ENCODE results near the gene B3GNT5.

The B3GNT5 gene

DNA sequence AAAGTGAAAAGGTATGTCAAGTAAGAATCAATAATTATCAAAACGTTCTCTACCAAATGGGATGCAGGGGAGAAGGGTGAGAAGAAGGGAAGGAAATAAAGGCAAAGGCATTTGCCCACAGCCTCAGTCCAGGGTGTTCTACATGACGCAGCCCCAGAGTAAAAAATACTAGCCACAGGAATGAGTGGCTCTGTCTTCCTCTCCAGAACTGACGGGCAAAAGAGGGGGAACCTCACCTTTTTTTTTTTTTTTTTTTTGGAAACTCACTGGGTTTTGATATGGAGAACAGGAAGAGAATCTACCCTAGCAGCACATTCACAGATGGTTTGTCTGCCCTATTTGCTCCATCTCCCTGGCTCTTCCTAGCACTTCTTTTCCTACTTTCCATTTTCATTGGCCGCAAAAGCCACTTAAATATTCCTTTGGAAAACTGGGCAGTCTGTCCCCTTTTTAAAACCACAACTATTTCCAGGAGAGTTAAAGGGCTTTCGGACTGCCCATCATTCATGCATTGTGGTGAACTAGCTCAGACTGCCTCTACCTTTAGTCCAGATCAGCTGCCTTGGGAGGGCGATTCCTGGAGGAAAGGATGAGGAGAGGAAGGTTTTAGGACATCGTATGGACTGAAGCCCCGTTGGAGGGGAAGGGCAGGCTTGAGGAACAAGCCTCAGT is 28.2 kb downstream of the B3GNT5 start:
- DNase-seq = no peak
- intact Hi-C loops (cut with DNase I) = no loop called here

DNA sequence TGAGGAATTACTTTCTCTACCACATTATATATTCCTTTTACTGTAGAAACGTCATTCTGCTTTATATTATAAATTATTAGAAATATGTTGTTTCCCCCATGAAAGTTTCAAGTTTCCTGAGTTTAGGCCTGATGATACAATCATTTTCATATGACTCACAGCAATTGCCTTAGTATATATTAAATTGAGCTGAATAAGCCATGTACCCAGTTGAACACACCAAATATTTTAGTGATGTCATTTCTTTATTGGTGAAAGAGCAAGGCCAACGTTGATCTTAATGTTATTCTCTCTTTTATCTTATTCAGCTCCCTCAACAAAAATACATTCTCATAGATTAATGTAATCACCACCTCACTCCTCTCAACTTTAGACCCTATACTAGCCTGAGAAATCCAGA is 30.8 kb downstream of the B3GNT5 start:
- intact Hi-C loops (cut with DNase I) = no loop called here
- no peak for DNase-seq

GRCh38 chr3:183284570-183284969 is 31.5 kb downstream of the B3GNT5 start:
- no peak for DNase-seq
- intact Hi-C loops (cut with DNase I) = no loop called here

DNA sequence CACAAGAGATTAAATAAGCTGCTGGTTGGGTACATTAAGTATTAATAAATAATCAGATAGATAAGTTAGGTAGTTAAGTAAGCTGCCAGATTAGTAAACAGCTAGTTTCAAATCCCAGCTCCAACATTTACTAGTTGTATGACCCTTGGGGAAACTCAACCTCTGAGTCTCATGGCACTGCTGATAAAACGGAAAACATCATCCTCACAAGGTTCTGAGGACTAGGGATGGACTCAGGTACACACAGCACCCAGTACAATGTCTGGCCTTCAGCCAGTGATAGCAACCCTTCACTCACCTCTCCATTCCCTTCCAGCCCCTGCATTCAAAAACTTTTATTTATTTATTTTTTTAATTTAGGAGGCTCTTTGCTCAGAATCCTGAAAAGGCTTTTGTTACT is 32.3 kb downstream of the B3GNT5 start:
- DNase-seq = no peak
- intact Hi-C loops (cut with DNase I) = no loop called here

GRCh38 chr3:183285828-183286457 is 32.9 kb downstream of the B3GNT5 start:
- peak; percentile 25 to 93 (median 69) for DNase-seq
- intact Hi-C loops (cut with DNase I) = no loop called here

GRCh38 chr3:183287301-183287971 is 34.4 kb downstream of the B3GNT5 start:
- intact Hi-C loops (cut with DNase I) = no loop called here
- no peak for DNase-seq

DNA sequence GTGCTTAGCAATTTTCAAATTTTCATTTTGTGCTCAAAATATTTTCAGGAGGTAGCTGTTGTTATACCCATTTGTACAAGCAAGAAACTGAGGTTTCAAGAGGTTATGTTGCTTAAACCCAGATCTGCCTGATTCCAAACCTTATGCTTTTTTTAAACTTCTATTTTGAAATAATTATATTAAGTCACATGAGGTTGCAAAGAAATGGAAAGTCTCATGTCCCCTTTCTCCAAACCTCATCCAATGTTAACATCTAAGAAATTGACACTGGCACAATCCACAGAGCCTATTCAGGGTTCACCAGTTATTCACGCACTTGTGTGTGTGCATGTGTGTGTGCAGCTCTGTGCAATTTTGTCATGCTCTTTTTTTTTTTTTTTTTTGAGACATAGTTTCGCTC is 35.1 kb downstream of the B3GNT5 start:
- intact Hi-C loops (cut with DNase I) = no loop called here
- no peak for DNase-seq

DNA sequence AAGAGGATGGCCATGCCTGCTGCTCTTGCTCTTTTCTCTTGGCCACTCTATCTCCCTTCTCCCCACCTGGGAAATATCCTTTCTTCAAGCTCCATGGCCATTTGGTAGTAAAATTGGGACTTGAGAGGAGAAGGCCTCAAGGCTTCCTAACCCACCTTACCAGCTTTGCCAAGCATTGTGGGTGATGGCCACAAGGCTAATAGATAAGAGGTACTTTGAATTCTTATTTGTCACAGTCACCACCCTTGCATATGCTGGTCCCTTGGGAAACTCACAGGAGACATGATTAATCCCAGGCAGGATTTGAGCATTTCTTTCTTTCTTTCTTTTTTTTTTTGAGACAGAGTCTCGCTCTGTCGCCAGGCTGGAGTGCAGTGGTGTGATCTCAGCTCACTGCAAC is 37.2 kb downstream of the B3GNT5 start:
- DNase-seq = no peak
- intact Hi-C loops (cut with DNase I) = no loop called here

- no peak for DNase-seq
- intact Hi-C loops (cut with DNase I) = no loop called here
Observed at GRCh38 chr3:183291497-183292031, 38.5 kb downstream of the B3GNT5 start.

GRCh38 chr3:183293966-183294365 is 40.9 kb downstream of the B3GNT5 start:
- intact Hi-C loops (cut with DNase I) = no loop called here
- no peak for DNase-seq

GRCh38 chr3:183295211-183295610 is 42.2 kb downstream of the B3GNT5 start:
- peak in 7 of 42 donors; percentile 7 to 51 (median 26) for DNase-seq
- intact Hi-C loops (cut with DNase I) = no loop called here

GRCh38 chr3:183296944-183297343 is 43.9 kb downstream of the B3GNT5 start:
- intact Hi-C loops (cut with DNase I) = no loop called here
- no peak for DNase-seq

- DNase-seq = peak; percentile 49 to 96 (median 80)
- intact Hi-C loops (cut with DNase I) = no loop called here
Observed at GRCh38 chr3:183298701-183299153, 45.7 kb downstream of the B3GNT5 start.

GRCh38 chr3:183299976-183300375 is 46.9 kb downstream of the B3GNT5 start:
- intact Hi-C loops (cut with DNase I) = no loop called here
- DNase-seq = peak in 1 of 42 donors; percentile 2

DNA sequence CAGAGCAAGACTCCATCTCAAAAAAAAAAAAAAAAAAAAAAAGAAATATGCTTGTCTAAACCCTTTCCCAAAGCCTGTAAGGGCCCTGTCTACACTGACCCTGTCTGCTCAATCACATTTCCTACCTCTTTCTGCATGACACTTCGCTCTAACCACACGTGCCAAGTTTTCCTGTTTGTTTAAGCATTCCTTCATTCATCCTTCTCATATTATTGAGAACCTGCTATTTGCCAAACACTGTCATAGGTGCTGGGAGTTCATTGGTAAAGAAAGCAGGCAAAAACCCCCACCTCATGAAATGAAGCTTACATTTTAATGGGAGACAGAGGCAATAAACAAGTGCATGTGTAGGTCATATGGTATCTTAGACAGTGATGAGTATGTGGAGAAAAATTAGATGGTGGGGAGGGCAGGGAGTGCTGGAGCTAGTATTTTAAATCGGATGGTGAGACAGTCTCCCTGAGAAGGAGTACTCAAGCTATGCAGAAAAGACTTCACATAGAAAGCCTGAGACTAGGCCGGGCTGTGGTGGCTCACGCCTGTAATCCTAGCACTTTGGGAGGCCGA is 48.0 kb downstream of the B3GNT5 start:
- intact Hi-C loops (cut with DNase I) = no loop called here
- DNase-seq = no peak

GRCh38 chr3:183301937-183302580 is 49.0 kb downstream of the B3GNT5 start:
- intact Hi-C loops (cut with DNase I) = no loop called here
- no peak for DNase-seq

GRCh38 chr3:183303690-183304089 is 50.6 kb downstream of the B3GNT5 start:
- DNase-seq = no peak
- intact Hi-C loops (cut with DNase I) = no loop called here

GRCh38 chr3:183306798-183307671 is 54.0 kb downstream of the B3GNT5 start:
- intact Hi-C loops (cut with DNase I) = no loop called here
- DNase-seq = peak in 36 of 42 donors; percentile 21 to 79 (median 48)

Measured in head of caudate nucleus (tissue), 42 donors.